ENCODE results near the gene ESPN. TPM values are rescaled to one million over a fixed set of nuclear protein-coding genes. Genes with fewer than 3 reads are reported as not detected.

ESPN gene
- total and polyA plus RNA-seq, 2 of the 8 experiments (the other 6 are each of a cell fraction or from before 2014, with no cell fraction given), result 5.2 to 16.3 TPM

- no peak for TF ChIP-seq CHD7 (IDR thresholded peaks at IDR 0.05; ENCODE audit: insufficient replicate concordance, low read length)
- no peak for TF ChIP-seq CTBP2 (IDR thresholded peaks at IDR 0.05; ENCODE audit: borderline replicate concordance, insufficient read depth, insufficient read length, low read length)
- TF ChIP-seq POLR2AphosphoS5 (IDR thresholded peaks at IDR 0.05; ENCODE audit: low read depth, low read length), result no peak
- no peak for TF ChIP-seq MAX (IDR thresholded peaks at IDR 0.05)
- TF ChIP-seq KDM5A (IDR thresholded peaks at IDR 0.05; ENCODE audit: low read length), result no peak
- TF ChIP-seq NANOG (IDR thresholded peaks at IDR 0.05; ENCODE audit: insufficient read depth, low read depth, low read length, poor library complexity, severe bottlenecking), result no peak
- no peak for TF ChIP-seq CTCF (IDR thresholded peaks at IDR 0.05; ENCODE audit: control extremely low read depth in 1 of 3, insufficient read depth in 1 of 3, low read depth in 1 of 3, low read length in 3 of 3)
Observed at GRCh38 chr1:6496365-6496721, 71.8 kb downstream of the ESPN start (continued).

All from H1 (cell line).